Astrocyte of the cerebellum (primary cell): ENCODE measurements around the gene SIX4.

Experiments
- DNase-seq: peaks from one replicate; pipeline ENCODE4 v3.0.0-alpha.2; 2011; ENCODE audit warnings: low read depth
- H3K4me3 ChIP-seq: 2 replicates; pipeline ENCODE4 v1.5.1; 2011; ENCODE audit warnings: mild to moderate bottlenecking, low read depth, low read length, moderate library complexity
- CTCF ChIP-seq: IDR thresholded peaks from 2 replicates; pipeline ENCODE4 v1.5.1; 2012; ENCODE audit warnings: low read length, low read depth, moderate library complexity, mild to moderate bottlenecking; ENCODE audit errors: missing control alignments
- in situ Hi-C: cut with HindIII; loops from 2 replicates; pipeline ENCODE4 v1.10.0; 2017; ENCODE audit warnings: low sequenced_read_pairs

Gene SIX4

GRCh38 chr14:60670989-60671388, 53.2 kb downstream of the SIX4 start:
- H3K4me3 ChIP-seq: no peak overlapping the region
- TF ChIP-seq CTCF: no peak
- DNase-seq: no peak
- in situ Hi-C loops: no loop called here

GRCh38 chr14:60668431-60669112, 55.6 kb downstream of the SIX4 start:
- in situ Hi-C loops: no loop called here
- TF ChIP-seq CTCF: no peak
- no peak for DNase-seq
- H3K4me3 ChIP-seq: no peak overlapping the region

- TF ChIP-seq CTCF: no peak
- no peak for DNase-seq
- no peak overlapping the region for H3K4me3 ChIP-seq
- in situ Hi-C loops: no loop called here
These were observed 59.0 kb downstream of the SIX4 start for GRCh38 chr14:60665177-60665550.

- no peak overlapping the region for H3K4me3 ChIP-seq
- in situ Hi-C loops: no loop called here
- no peak for TF ChIP-seq CTCF
- DNase-seq: no peak
These were observed 61.2 kb downstream of the SIX4 start for GRCh38 chr14:60662982-60663381.

GRCh38 chr14:60661721-60662120, 62.4 kb downstream of the SIX4 start:
- H3K4me3 ChIP-seq: no peak overlapping the region
- in situ Hi-C loops: no loop called here
- DNase-seq: no peak
- no peak for TF ChIP-seq CTCF
